Ascending aorta (tissue), 2 donors: ENCODE data around the gene CASKIN1. TPM values are rescaled to one million over a fixed set of nuclear protein-coding genes. Genes with fewer than 3 reads are reported as not detected.

Experiments
- DNase-seq, 2 donors: peaks; one replicate each; pipeline ENCODE4 v3.0.0-alpha.2; 2019; ENCODE audit warnings: low spot score in 2 of 2
- H3K27ac ChIP-seq, 2 donors: fragments of 200-600 bp; sonication (generic); one replicate each; pipeline ENCODE4 v1.5.1; 2016 to 2017; ENCODE audit warnings: mild to moderate bottlenecking in 1 of 2
- H3K27me3 ChIP-seq: fragments of 200-600 bp; sonication (generic); one replicate; pipeline ENCODE4 v1.5.1; 2017
- H3K36me3 ChIP-seq, 2 donors: fragments of 200-600 bp; sonication (generic); one replicate each; pipeline ENCODE4 v1.5.1; 2016
- H3K4me1 ChIP-seq, 2 donors: fragments of 200-600 bp; sonication (generic); one replicate each; pipeline ENCODE4 v1.5.1; 2016 to 2017; ENCODE audit warnings: mild to moderate bottlenecking in 1 of 2
- H3K4me3 ChIP-seq, 2 donors: fragments of 200-600 bp; sonication (generic); one replicate each; pipeline ENCODE4 v1.5.1; 2016 to 2017; ENCODE audit warnings: mild to moderate bottlenecking in 1 of 2
- H3K9me3 ChIP-seq, 2 donors: fragments of 200-600 bp; sonication (generic); one replicate each; pipeline ENCODE4 v1.5.1; 2016
- intact Hi-C: fragments of 100-400 bp; cut with DNase I; formaldehyde crosslinking; loops from one replicate; pipeline ENCODE4 v1.15.1; 2023
- total RNA-seq: library from RNA; depleted of rRNA; stranded (reverse); fragments of >200 nt; gene quantifications from one replicate; pipeline ENCODE4 v1.1.0, GENCODE V29; 2016
- TF ChIP-seq, protein P1 (sequence below), 3 experiments: fragments of 200-600 bp in 2 of 3; fragments of 450-650 bp in 1 of 3; sonication (generic) in 2 of 3; IDR thresholded peaks; one replicate each; pipeline ENCODE4 v1.5.1; 2016 to 2019; ENCODE audit warnings: antibody characterized with exemption in 3 of 3, mild to moderate bottlenecking in 1 of 3, moderate library complexity in 1 of 3

The CASKIN1 gene
- total RNA-seq, 1 donor from 2014 or later: not detected

DNA sequence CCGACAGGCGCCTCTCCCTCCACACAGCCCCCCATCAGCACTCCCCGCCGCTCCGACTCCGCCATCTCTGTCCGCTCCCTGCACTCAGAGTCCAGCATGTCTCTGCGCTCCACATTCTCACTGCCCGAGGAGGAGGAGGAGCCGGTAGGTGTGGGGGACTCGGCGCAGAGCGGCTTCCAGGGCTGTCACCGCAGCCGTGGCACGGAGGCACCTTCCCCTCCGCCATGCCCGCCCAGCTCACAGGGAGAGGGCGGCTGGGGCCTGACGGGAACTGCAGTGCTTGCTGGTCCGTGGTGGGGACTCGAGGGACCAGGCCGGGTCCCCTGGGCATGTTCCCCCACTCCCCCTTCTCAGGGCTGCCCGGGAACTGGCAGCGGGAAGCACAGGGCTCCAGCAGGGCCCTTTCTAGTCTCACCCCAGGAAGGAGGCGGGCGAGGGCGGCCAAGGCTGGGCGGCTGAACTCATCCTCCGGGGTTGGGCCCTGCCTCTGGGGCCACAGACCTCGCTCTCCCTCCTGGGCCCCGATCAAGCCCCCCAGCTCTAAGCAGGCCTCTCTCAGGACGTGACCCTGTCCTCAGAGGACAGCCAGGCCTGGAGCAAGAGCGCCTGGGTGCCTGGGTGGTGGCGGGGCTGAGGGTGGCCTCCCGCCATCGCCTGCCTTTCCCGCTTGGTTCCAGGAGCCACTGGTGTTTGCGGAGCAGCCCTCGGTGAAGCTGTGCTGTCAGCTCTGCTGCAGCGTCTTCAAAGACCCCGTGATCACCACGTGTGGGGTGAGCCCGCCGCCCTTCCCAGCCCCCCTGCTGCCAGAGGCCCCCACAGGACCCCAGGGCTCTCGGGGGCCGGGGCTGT lies 25.6 kb downstream of the CASKIN1 start:
- Histone ChIP-seq H3K36me3 (peaks cover 59 to 85% of the 10 kb centered on the region in 2 donors), H3K27ac (no peak overlapping the region), H3K4me1 (no peaks in the 10 kb centered on the region), H3K4me3 (peak overlapping the region in 1 of 2 donors; percentile 33), H3K27me3 (no peaks in the 10 kb centered on the region), H3K9me3 (no peaks in the 10 kb centered on the region)
- intact Hi-C loops: no loop called here
- TF ChIP-seq, protein P1, sequence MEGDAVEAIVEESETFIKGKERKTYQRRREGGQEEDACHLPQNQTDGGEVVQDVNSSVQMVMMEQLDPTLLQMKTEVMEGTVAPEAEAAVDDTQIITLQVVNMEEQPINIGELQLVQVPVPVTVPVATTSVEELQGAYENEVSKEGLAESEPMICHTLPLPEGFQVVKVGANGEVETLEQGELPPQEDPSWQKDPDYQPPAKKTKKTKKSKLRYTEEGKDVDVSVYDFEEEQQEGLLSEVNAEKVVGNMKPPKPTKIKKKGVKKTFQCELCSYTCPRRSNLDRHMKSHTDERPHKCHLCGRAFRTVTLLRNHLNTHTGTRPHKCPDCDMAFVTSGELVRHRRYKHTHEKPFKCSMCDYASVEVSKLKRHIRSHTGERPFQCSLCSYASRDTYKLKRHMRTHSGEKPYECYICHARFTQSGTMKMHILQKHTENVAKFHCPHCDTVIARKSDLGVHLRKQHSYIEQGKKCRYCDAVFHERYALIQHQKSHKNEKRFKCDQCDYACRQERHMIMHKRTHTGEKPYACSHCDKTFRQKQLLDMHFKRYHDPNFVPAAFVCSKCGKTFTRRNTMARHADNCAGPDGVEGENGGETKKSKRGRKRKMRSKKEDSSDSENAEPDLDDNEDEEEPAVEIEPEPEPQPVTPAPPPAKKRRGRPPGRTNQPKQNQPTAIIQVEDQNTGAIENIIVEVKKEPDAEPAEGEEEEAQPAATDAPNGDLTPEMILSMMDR (IDR thresholded peaks at IDR 0.05): no peak
- no peak for DNase-seq

- H3K27ac ChIP-seq: no peak overlapping the region
- no peaks in the 10 kb centered on the region for H3K4me1 ChIP-seq
- no peak for DNase-seq
- H3K27me3 ChIP-seq: no peaks in the 10 kb centered on the region
- peaks cover 53 to 81% of the 10 kb centered on the region in 2 donors for H3K36me3 ChIP-seq
- intact Hi-C loops: no loop called here
- TF ChIP-seq, protein P1 (IDR thresholded peaks at IDR 0.05): no peak
- no peaks in the 10 kb centered on the region for H3K9me3 ChIP-seq
- H3K4me3 ChIP-seq: peak overlapping the region in 1 of 2 donors; percentile 33
Observed at GRCh38 chr16:2170080-2170479, 26.3 kb downstream of the CASKIN1 start.

- Histone ChIP-seq H3K9me3 (no peaks in the 10 kb centered on the region), H3K27ac (no peak overlapping the region), H3K36me3 (peaks cover 29 to 51% of the 10 kb centered on the region in 2 donors), H3K27me3 (no peaks in the 10 kb centered on the region), H3K4me3 (no peak overlapping the region), H3K4me1 (no peaks in the 10 kb centered on the region)
- no peak for DNase-seq
- intact Hi-C loops: no loop called here
- TF ChIP-seq, protein P1 (IDR thresholded peaks at IDR 0.05): no peak
Observed at GRCh38 chr16:2167068-2167638, 29.3 kb downstream of the CASKIN1 start.

DNA sequence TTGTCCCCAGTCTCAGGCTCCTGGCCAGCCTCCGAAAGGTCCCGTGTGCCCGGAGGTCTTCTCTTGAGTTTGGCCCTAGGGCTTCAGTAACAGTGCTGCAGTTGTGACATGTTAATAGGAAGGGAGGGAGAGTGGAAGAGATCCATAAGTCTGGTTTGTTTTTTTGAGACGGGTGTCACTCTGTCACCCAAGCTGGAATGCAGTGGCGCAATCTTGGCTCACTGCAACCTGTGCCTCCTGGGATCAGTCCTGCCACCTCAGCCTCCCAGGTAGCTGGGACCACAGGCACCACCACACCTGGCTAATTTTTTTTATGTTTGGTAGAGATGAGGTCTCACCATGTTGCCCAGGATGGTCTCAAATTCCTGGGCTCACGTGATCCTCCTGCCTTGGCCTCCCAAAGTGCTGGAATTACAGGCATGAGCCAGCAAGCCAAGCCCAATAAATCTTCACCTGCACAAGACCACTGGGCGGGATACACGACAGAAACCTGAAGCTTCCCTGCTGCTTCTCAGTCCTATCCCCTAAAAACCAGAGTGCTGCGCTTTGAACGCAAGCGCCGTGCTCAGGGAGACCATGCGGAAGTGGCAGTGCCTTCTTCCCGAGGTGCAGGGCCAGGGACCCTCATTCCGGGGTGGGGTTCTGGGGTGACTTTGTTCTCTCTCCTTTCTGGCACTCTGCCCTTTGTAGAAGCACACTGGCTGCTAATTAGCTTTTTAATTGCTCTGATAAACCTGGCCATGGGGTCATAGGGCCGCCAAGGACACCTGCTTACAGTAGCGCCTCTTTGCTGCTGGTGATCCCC lies 29.9 kb downstream of the CASKIN1 start:
- TF ChIP-seq, protein P1 (IDR thresholded peaks at IDR 0.05): no peak
- H3K27ac ChIP-seq: no peak overlapping the region
- no peak for DNase-seq
- intact Hi-C loops: no loop called here
- no peaks in the 10 kb centered on the region for H3K27me3 ChIP-seq
- H3K4me3 ChIP-seq: no peak overlapping the region
- no peaks in the 10 kb centered on the region for H3K4me1 ChIP-seq
- peaks cover 26 to 44% of the 10 kb centered on the region in 2 donors for H3K36me3 ChIP-seq
- no peaks in the 10 kb centered on the region for H3K9me3 ChIP-seq

DNA sequence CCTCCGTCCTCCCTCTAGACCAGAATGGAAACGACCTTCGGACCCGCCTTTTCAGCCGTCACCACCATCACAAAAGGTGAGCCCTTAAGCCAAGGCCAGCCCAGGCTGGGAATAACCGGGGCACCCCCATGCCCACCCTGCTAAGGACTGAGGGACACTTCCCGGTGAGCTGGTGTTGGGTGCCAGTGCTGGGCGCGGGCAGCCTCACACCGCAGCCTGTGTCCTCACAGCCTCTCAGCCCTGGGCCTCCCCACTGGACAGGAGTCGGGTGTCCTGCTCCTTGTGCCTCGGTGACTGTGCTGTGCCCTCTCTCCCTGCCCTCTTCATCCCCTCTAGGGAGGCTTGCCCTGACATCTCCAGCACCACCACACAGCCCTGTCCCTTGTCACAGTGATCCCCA lies 30.5 kb downstream of the CASKIN1 start:
- peaks cover 26 to 39% of the 10 kb centered on the region in 2 donors for H3K36me3 ChIP-seq
- H3K27ac ChIP-seq: no peak overlapping the region
- TF ChIP-seq, protein P1 (IDR thresholded peaks at IDR 0.05): no peak
- H3K27me3 ChIP-seq: no peaks in the 10 kb centered on the region
- no peak overlapping the region for H3K4me3 ChIP-seq
- intact Hi-C loops: no loop called here
- no peaks in the 10 kb centered on the region for H3K4me1 ChIP-seq
- H3K9me3 ChIP-seq: no peaks in the 10 kb centered on the region
- no peak for DNase-seq
